Large intestine (tissue), 3 donors: ENCODE measurements around the gene PCSK4. TPM values are rescaled to one million over a fixed set of nuclear protein-coding genes. Genes with fewer than 3 reads are reported as not detected.
A peak's percentile ranks its signal among the peaks of the same experiment; 100 is the strongest.
"Not testable (repeated sequence)": the region's sequence is repeated elsewhere in the genome, so short reads cannot be mapped to it uniquely, and the experiment has no call there.

Experiments
- DNase-seq, 2 donors: peaks; one replicate each; pipeline versions ENCODE4 v3.0.0 to v3.0.0-alpha.2; 2013
- H3K27ac ChIP-seq: one replicate; pipeline ENCODE4 v1.5.1; 2013; ENCODE audit warnings: low read length
- H3K27me3 ChIP-seq: 2 replicates; pipeline ENCODE4 v1.6.1; 2013; ENCODE audit warnings: low read length; ENCODE audit not compliant: control insufficient read depth, insufficient read depth
- H3K36me3 ChIP-seq: 2 replicates; pipeline ENCODE4 v1.6.1; 2013; ENCODE audit warnings: low read length; ENCODE audit not compliant: control insufficient read depth, insufficient read depth
- H3K4me1 ChIP-seq: one replicate; pipeline ENCODE4 v1.6.1; 2013; ENCODE audit warnings: low read length; ENCODE audit not compliant: control insufficient read depth, insufficient read depth
- H3K4me3 ChIP-seq: one replicate; pipeline ENCODE4 v1.5.1; 2013; ENCODE audit warnings: low read length
- H3K9me3 ChIP-seq: one replicate; pipeline ENCODE4 v1.6.1; 2013; ENCODE audit warnings: mild to moderate bottlenecking, low read depth, low read length, moderate library complexity; ENCODE audit not compliant: control insufficient read depth
- WGBS: methylation state at CpG from one replicate; pipeline ENCODE4 v1.1.5; 2013; ENCODE audit warnings: low lambda C conversion rate; ENCODE audit not compliant: insufficient coverage; 5-methylcytosine and 5-hydroxymethylcytosine counted together
- polyA plus RNA-seq: library from polyadenylated mRNA; unstranded; fragments of 120-200 nt; gene quantifications from one replicate; pipeline ENCODE4 v1.2.1, GENCODE V29; 2013

The PCSK4 gene
- polyA plus RNA-seq, 1 donor: 4.7 TPM

DNA sequence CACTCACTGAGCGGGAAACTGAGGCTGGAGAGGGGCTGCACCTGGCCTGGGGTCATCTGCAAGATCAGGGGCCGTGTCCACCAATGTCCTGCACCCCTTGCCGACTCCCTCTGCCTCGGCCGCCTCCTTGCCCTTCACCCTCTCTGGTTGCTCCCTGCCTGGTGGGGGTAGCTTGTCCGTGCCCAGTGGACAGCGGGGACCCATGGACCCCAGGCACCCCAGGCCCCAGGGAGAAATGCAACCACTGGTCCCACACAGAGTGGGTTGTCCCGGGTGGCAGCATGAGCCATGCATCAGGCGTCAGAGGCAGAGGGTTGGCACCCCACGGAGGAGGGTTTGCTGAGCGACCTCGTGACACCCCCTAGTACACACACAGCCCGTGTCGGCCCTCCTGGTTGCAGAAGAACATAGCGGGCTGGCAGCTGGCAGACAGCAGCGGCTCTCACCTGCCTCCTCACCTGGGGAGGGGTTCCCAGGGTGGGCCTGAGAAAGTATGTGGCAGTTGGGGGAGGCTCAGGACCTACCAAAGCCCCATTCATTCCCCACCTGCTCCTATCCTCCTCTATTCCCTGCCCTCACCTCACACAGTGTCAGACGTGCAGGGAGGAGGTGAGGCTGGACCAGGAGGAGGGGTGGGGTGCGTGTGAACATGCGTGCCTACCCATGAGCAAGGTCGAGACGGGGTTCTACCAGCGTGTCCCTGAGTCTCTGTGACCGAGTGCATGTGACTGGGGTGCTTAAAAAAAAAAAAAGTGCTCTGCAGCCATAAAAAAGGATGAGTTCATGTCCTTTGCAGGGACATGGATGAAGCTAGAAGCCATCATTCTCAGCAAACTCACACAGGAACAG is 14.0 kb upstream of the PCSK4 start:
- peaks cover 38% of the 10 kb centered on the region for H3K4me1 ChIP-seq
- H3K9me3 ChIP-seq: peaks cover 29% of the 10 kb centered on the region
- peaks cover 11% of the 10 kb centered on the region for H3K36me3 ChIP-seq
- peaks cover 8% of the 10 kb centered on the region for H3K27me3 ChIP-seq
- H3K27ac ChIP-seq: peak overlapping the region; percentile 12
- WGBS: no CpG with 5 or more reads among the region's 23 CpGs
- no peak overlapping the region for H3K4me3 ChIP-seq
- DNase-seq: peak in 1 of 2 donors; percentile 54

DNA sequence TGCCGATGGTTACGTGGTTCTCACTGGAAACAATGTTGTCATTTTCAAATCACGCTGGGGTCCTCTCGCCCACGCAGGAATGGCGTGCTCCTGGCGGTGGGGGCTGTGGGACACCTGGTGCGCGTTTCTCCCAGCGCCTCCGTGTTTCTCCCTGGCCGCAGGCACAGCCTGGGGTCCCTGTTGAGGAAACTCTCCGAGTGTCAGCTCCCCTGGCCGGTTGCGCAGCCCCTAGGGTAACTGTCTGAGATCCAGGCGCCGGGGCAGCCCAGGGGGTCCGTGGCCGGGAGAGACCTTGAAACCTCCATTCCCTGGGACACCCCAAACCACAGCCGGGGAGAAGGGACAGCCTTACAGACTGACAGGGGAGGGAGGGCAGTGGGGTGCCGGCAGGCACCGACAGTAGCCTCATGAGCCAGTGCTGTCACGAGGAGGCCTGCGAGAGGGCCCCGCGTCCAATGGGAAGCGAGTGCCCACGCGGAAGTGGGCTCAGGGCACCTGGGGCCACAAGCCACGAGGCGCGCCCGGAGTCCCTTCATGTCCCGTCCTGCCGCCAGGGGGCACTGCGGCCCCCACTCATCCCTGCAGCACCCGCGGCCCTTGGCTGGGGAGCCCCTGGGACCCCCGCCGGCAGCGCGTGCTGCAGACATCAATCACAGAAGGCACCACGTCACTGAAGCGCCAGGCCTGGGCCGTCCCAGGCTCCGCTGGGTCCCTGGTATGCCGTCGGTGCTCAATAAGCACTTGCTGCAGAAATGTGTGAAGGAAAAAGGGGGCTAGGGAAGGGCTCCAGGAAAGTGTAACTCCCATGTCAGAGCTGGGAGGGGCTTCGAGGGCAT is 13.2 kb upstream of the PCSK4 start:
- Histone ChIP-seq H3K36me3 (peaks cover 11% of the 10 kb centered on the region), H3K9me3 (peaks cover 27% of the 10 kb centered on the region), H3K4me1 (peaks cover 35% of the 10 kb centered on the region), H3K4me3 (peak overlapping the region; percentile 41), H3K27ac (peak overlapping the region; percentile 53), H3K27me3 (peaks cover 8% of the 10 kb centered on the region)
- peak; percentile 78 to 84 for DNase-seq
- WGBS: no CpG with 5 or more reads among the region's 49 CpGs

DNA sequence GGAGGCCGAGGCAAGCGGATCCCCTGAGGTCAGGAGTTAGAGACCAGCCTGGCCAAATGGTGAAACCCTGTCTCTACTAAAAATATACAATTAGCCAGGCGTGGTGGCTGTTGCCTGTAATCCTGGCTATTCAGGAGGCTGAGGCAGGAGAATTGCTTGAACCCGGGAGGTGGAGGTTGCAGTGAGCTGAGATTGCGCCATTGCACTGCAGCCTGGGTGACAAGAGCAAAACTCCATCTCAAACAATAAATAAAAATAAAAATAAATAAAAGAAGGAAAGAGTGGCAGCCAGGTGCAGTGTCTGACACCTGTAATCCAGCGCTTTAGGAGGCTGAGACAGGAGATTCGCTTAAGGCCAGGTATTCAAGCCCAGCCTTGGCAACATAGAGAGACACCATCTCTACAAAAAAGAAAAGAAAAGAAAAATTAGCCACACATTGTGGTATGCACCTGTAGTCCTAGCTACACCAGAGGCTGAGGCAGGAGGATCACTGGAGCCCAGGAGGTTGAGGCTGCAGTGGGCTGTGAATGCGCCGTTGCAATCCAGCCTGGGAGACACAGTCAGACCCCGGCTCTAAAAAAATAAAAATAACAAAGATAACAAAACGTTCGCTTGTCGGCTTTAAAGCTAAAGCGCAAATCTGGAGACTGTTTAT is 12.4 kb upstream of the PCSK4 start:
- Histone ChIP-seq H3K36me3 (peaks cover 14% of the 10 kb centered on the region), H3K9me3 (peaks cover 25% of the 10 kb centered on the region), H3K27me3 (peaks cover 8% of the 10 kb centered on the region), H3K4me3 (peak overlapping the region; percentile 41), H3K4me1 (peaks cover 41% of the 10 kb centered on the region), H3K27ac (peak overlapping the region; percentile 53)
- DNase-seq: no peak
- 32% methylated on average over 5 of the region's 14 CpGs for WGBS

DNA sequence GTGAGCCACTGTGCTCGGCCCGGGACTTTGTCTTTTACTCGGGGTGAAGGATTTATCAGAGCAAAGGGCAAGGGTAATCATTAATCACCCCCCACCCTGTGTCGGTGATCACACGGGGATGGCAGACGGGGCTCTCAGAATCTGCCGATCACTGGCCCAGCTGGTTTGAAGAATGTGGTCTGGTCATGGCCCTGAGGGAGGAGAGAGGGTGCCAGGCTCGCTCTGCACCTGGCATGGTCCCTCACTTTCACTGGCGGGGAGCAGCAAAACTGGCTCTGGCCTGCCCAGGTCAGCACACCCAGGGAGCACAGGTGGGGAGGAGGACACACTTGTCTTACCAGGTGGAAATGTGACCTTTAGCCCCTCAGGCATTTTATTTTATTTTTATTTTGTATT is 11.0 kb upstream of the PCSK4 start:
- no peak overlapping the region for H3K4me3 ChIP-seq
- H3K4me1 ChIP-seq: peaks cover 48% of the 10 kb centered on the region
- H3K27ac ChIP-seq: peak overlapping the region; percentile 77
- no CpG with 5 or more reads among the region's 9 CpGs for WGBS
- peaks cover 18% of the 10 kb centered on the region for H3K36me3 ChIP-seq
- H3K27me3 ChIP-seq: peaks cover 8% of the 10 kb centered on the region
- DNase-seq: peak; percentile 80 to 92
- peaks cover 29% of the 10 kb centered on the region for H3K9me3 ChIP-seq

DNA sequence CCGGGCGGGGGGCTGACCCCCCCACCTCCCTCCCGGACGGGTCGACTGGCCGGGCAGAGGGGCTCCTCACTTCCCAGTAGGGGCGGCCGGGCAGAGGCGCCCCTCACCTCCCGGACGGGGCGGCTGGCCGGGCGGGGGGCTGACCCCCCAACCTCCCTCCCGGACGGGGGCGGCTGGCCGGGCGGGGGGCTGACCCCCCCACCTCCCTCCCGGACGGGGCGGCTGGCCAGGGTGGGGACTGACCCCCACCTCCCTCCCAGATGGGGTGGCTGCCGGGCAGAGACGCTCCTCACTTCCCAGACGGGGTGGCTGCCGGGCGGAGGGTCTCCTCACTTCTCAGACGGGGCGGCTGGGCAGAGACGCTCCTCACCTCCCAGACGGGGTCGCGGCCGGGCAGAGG is 9.1 kb upstream of the PCSK4 start:
- not testable (repeated sequence) for DNase-seq, H3K27me3 ChIP-seq, H3K4me3 ChIP-seq, H3K27ac ChIP-seq
- peaks cover 11% of the 10 kb centered on the region for H3K36me3 ChIP-seq
- H3K9me3 ChIP-seq: peaks cover 34% of the 10 kb centered on the region
- peaks cover 63% of the 10 kb centered on the region for H3K4me1 ChIP-seq
- no CpG with 5 or more reads among the region's 34 CpGs for WGBS

DNA sequence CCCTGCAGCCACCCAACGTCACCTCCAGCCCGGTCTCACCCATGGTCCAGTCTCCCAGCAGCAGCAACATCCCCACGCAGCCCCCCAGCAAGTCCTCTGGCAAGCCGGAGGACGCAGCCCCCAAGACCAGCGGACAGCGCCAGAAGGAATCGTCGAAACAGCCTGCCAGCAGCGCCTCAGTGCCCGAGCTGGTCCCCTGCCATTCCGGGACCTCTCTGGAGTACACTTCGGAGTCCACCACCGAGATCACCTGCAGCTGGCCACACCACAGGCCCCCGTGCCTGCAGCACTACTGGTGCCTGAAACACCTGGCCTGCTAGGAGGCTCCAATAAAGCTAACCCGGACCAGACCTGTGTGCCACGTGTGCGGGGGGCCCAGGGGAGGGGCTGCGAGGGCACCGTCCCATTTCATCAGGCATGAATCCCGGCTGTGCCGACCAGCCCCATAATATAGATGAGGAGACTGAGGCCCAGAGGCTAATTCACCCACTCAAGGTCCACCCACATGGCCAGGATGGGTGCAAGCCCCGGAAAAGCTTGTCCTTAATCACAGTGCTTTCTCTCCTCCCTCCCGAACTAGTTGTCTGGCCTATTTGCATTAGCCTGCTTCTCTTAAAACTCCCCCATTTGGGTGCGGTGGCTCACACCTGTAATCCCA is 7.6 kb upstream of the PCSK4 start:
- Histone ChIP-seq H3K4me3 (no peak overlapping the region), H3K36me3 (peaks cover 11% of the 10 kb centered on the region), H3K27ac (peak overlapping the region; percentile 17), H3K4me1 (peaks cover 63% of the 10 kb centered on the region), H3K9me3 (peaks cover 34% of the 10 kb centered on the region), H3K27me3 (no peaks in the 10 kb centered on the region)
- DNase-seq: no peak
- no CpG with 5 or more reads among the region's 25 CpGs for WGBS

DNA sequence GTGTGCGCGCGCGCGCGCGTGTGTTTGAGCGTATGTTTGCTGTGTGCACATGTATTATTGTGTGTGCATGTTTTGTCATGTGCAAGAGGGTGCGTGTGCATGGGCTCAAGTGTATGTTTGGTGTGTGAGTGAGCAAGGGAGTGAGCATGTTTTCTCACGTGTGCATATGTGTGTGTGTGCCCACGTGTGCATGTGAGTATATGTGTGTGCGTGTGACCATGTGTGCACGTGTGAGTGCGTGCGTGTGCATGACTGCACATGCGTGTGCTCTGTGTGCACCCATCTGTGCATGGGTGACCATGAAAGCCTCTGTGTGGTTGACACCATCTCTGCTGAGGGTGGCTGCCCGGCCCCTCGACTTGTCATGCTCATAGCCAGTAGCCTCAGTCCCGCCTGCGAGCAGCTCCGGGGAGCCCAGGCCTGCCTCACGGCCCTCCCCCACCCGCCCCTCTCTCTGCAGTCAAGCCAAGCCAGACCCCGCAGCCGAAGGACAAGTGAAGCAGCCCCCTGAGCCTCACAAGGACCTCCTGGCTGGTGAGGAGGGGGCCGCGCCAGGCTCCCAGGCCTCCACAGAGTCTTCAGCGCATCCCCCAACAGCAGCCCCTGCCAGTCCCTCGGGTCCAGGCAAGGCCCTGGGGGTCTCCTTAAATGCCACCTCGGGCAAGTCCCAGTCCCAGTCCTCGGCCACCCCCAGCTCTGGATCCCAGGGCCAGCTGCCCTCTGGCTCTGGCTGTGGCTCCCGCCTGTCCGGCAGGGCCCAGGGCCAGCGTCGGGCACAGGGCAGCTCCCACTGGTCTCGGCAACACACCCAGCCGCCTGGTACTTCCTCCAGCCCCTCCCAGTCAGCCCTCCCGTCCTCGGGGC is 6.8 kb upstream of the PCSK4 start:
- H3K4me3 ChIP-seq: no peak overlapping the region
- no CpG with 5 or more reads among the region's 39 CpGs for WGBS
- H3K4me1 ChIP-seq: peaks cover 64% of the 10 kb centered on the region
- H3K36me3 ChIP-seq: peaks cover 11% of the 10 kb centered on the region
- H3K27ac ChIP-seq: peak overlapping the region; percentile 17
- H3K27me3 ChIP-seq: no peaks in the 10 kb centered on the region
- H3K9me3 ChIP-seq: peaks cover 34% of the 10 kb centered on the region
- DNase-seq: no peak

DNA sequence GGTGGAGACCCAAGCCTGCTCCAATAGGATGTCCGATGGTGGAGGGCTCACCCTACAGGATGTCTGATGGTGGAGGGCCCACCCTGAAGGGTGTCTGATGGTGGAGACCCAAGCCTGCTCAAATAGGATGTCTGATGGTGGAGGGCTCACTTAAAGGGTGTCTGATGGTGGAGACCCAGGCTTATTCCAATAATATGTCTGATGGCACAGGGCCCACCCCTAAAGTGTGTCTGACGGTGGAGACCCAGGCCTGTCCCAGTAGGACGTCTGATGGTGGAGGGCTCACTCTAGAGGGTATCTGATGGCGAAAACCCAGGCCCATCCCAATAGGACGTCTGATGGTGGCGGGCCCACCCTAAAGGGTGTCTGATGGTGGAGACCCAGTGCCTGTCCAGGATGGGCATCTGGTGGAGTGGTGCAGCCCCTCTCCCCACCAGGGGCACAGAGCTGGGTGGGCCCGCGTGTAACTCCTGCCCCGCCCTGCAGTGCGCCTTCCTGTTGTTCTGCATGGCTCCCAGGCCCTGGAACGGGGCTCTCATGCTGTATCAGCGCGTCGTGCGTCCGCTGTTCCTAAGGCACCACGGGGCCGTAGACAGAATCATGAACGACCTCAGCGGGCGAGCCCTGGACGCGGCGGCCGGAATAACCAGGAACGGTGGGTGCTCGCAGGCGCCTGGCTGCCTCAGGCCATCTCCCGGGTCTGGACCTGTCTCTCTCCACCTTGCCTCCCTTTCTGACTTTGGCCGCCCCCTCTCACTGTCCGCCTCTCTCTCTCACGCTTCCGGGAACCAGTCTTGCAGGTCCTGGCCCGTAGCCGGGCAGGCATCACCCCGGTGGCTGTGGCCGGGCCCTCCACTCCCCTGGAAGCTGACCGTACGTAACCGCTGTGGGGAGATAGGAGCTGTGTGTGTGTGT is 5.9 kb upstream of the PCSK4 start:
- H3K9me3 ChIP-seq: peaks cover 34% of the 10 kb centered on the region
- peaks cover 11% of the 10 kb centered on the region for H3K36me3 ChIP-seq
- peaks cover 56% of the 10 kb centered on the region for H3K4me1 ChIP-seq
- DNase-seq: no peak
- WGBS: no CpG with 5 or more reads among the region's 40 CpGs
- peaks cover 5% of the 10 kb centered on the region for H3K27me3 ChIP-seq
- H3K27ac ChIP-seq: no peak overlapping the region
- no peak overlapping the region for H3K4me3 ChIP-seq
